ENCODE measurements around the gene SLC44A4. TPM values are rescaled to one million over a fixed set of nuclear protein-coding genes. Genes with fewer than 3 reads are reported as not detected.
A peak's percentile ranks its signal among the peaks of the same experiment; 100 is the strongest.
"Not testable (repeated sequence)": the region's sequence is repeated elsewhere in the genome, so short reads cannot be mapped to it uniquely, and the experiment has no call there.

Gene SLC44A4
- total RNA-seq, 1 donor from 2014 or later = 26.1 TPM

DNA sequence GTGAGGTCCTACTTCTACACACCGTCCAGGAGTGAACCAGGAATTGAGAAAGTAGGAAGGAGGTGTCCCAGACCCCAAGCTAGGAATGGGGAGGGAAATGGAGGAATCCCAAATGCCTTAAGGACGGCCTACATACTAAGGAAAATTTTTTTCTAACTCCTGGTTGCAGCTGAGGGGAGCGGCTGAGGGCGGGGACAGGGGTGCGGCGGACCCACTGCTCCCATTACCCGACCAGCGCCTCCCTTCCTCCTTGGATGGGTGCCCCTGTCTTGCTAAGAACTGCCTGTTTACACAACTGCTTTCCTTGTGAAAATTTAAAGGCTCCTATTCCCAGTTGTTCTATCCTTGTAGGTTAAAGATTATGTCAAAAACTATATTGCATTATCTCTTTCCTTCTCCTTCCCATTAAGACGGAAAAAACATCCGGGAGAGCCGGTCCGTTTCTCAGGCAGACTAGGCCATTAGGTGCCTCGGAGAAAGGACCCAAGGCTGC is 52.0 kb downstream of the SLC44A4 start:
- DNase-seq (ENCODE audit: low read depth) = no peak
- TF ChIP-seq CTCF (IDR thresholded peaks at IDR 0.05; ENCODE audit: insufficient read depth, low read length, poor library complexity, severe bottlenecking) = no peak
- H3K36me3 ChIP-seq (ENCODE audit: control insufficient read depth, insufficient read depth, low read length) = no peaks in the 10 kb centered on the region
- H3K27me3 ChIP-seq (ENCODE audit: control insufficient read depth, insufficient read depth, low read length) = no peaks in the 10 kb centered on the region
- peak overlapping the region; percentile 36 for H3K4me3 ChIP-seq (ENCODE audit: low read depth, low read length)

DNA sequence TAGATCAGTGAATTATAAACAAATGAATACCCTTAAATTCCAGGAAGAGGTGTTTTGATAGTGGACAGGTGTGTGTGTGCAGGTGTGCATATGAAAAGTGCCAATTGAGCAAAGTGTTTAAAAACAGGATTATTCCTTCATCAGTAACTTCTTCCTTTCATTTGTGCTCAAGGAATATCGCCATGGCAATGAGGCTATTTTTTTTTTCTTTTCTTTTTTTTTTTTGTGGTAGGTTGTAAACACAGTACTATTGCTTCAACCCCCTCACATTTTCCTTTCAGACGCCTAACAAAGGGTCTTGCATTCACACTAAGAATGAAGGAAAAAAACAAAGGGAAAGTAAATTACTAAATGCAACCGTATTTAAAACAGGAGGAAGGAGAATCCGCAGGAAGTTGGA is 53.2 kb downstream of the SLC44A4 start:
- no peak for DNase-seq (ENCODE audit: low read depth)
- no peak for TF ChIP-seq CTCF (IDR thresholded peaks at IDR 0.05; ENCODE audit: insufficient read depth, low read length, poor library complexity, severe bottlenecking)
- Histone ChIP-seq H3K4me3 (ENCODE audit: low read depth, low read length) (no peak overlapping the region), H3K36me3 (ENCODE audit: control insufficient read depth, insufficient read depth, low read length) (no peaks in the 10 kb centered on the region), H3K27me3 (ENCODE audit: control insufficient read depth, insufficient read depth, low read length) (no peaks in the 10 kb centered on the region)

DNA sequence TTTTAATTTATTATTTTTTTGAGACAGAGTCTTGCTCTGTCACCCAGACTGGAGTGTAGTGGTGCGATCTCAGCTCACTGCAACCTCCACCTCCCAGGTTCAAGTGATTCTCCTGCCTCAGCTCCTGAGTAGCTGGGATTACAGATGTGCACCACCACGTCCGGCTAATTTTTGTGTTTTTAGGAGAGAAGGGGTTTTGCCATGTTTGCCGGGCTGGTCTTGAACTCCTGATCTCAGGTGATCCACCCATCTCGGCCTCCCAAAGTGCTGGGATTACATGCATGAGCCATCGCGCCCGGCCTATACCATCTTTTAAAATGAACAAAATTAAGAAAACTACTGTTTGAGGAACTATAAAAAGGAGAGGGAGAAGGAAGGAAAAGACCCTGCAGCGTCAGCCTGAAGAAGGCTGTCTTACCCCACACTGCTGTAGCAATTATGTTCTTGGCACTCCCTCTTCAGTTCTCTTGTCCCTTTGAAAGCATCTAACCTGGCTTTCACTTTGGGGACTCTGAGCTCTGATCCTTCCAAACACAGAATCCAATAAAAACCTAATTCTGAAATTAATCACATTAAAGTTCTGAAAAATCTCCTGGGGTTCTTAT is 55.1 kb downstream of the SLC44A4 start:
- DNase-seq (ENCODE audit: low read depth) = not testable (repeated sequence)

DNA sequence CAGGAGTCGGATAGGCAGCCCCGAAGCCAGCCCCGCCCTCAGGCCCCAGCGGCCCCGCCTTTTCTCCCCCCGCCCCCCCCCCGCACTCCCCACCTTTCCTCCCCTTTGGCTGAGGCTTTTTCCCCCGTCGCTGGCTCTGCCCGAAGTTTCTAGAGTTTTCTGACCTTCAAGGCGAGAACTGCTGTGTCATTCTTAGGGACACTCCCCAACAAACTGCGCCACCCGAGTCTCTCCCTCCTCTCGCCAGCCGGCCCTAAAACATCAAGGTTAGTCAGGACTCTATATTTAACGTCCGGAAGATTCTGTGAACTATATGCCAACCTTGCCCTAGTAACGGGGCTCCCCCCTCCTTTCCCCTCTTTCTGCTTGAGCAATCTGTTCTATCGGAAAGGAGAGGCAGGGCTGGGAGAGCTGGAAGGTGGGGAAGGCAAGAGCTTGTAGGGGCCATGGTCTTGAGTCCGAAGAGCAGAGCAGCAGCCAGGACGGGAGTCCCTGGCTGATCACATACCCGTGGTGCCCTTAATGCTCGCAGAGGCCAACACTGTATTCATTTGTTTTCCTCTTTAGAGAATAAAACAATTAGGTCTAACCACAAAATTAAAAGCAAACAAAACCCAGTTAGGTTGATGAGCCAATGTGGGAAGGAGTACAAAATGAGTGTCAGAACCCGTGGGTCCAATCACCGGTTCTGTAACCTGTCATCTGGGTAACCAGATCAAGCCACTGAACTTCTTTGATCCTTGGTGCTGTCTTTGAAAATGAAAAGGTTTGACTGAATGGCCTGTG is 56.6 kb downstream of the SLC44A4 start:
- no peak for TF ChIP-seq CTCF (IDR thresholded peaks at IDR 0.05; ENCODE audit: insufficient read depth, low read length, poor library complexity, severe bottlenecking)
- H3K36me3 ChIP-seq (ENCODE audit: control insufficient read depth, insufficient read depth, low read length) = no peaks in the 10 kb centered on the region
- H3K27me3 ChIP-seq (ENCODE audit: control insufficient read depth, insufficient read depth, low read length) = no peaks in the 10 kb centered on the region
- peak overlapping the region; percentile 31 for H3K4me3 ChIP-seq (ENCODE audit: low read depth, low read length)
- no peak for DNase-seq (ENCODE audit: low read depth)

More for the DNA sequence above, 55.1 kb downstream of the SLC44A4 start:
- not testable (repeated sequence) for H3K36me3 ChIP-seq (ENCODE audit: control insufficient read depth, insufficient read depth, low read length); H3K27me3 ChIP-seq (ENCODE audit: control insufficient read depth, insufficient read depth, low read length); H3K4me3 ChIP-seq (ENCODE audit: low read depth, low read length)

GRCh38 chr6:31821301-31822035 is 57.3 kb downstream of the SLC44A4 start:
- TF ChIP-seq CTCF (IDR thresholded peaks at IDR 0.05; ENCODE audit: insufficient read depth, low read length, poor library complexity, severe bottlenecking) = no peak
- DNase-seq (ENCODE audit: low read depth) = no peak

DNA sequence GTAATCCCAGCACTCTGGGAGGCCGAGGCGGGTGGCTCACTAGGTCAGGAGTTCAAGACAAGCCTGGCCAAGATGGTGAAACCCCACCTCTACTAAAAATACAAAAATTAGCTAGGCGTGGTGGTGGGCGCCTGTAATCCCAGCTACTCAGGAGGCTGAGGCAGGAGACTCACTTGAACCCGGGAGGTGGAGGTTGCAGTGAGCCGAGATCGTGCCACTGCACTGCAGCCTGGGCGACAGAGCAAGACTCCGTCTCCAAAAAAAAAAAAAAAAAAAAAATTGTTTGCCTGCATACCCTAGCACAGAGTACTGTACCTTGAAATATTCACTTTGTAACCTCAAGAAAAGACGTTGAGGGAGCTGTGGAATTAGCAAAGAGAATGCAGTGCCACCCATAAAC is 58.4 kb downstream of the SLC44A4 start:
- H3K4me3 ChIP-seq (ENCODE audit: low read depth, low read length); DNase-seq (ENCODE audit: low read depth); H3K27me3 ChIP-seq (ENCODE audit: control insufficient read depth, insufficient read depth, low read length); H3K36me3 ChIP-seq (ENCODE audit: control insufficient read depth, insufficient read depth, low read length): not testable (repeated sequence)

More at GRCh38 chr6:31821301-31822035, 57.3 kb downstream of the SLC44A4 start:
- H3K27me3 ChIP-seq (ENCODE audit: control insufficient read depth, insufficient read depth, low read length) = no peaks in the 10 kb centered on the region
- H3K4me3 ChIP-seq (ENCODE audit: low read depth, low read length) = peak overlapping the region; percentile 31
- no peaks in the 10 kb centered on the region for H3K36me3 ChIP-seq (ENCODE audit: control insufficient read depth, insufficient read depth, low read length)

Measured in kidney epithelial cell (primary cell).